HG03064 (cell line): ENCODE measurements around the gene VPS33B.

Source experiments
- ATAC-seq: cut with Tn5 transposase; IDR thresholded peaks from one replicate; pipeline ENCODE4 v1.9.1; 2021; ENCODE audit warnings: low read depth; ENCODE audit not compliant: unreplicated experiment

Gene VPS33B

GRCh38 chr15:90986790-90987507, 35.4 kb downstream of the VPS33B start:
- ATAC-seq = no peak

- ATAC-seq = peak; percentile 29
Observed at GRCh38 chr15:90982135-90982534, 40.3 kb downstream of the VPS33B start.

GRCh38 chr15:90981681-90982080, 40.7 kb downstream of the VPS33B start:
- ATAC-seq = peak; percentile 87

GRCh38 chr15:90979582-90979981, 42.8 kb downstream of the VPS33B start:
- ATAC-seq = no peak

GRCh38 chr15:90974216-90974615, 48.2 kb downstream of the VPS33B start:
- ATAC-seq = no peak

GRCh38 chr15:90972133-90972532, 50.3 kb downstream of the VPS33B start:
- no peak for ATAC-seq

- ATAC-seq = no peak
Observed at GRCh38 chr15:90970274-90970673, 52.1 kb downstream of the VPS33B start.

GRCh38 chr15:90968434-90968833, 54.0 kb downstream of the VPS33B start:
- ATAC-seq = no peak

GRCh38 chr15:90967206-90967605, 55.2 kb downstream of the VPS33B start:
- no peak for ATAC-seq

- no peak for ATAC-seq
Observed at GRCh38 chr15:90966262-90966661, 56.1 kb downstream of the VPS33B start.

GRCh38 chr15:90962021-90962420, 60.4 kb downstream of the VPS33B start:
- no peak for ATAC-seq

GRCh38 chr15:90960298-90961091, 61.9 kb downstream of the VPS33B start:
- no peak for ATAC-seq

- ATAC-seq = no peak
Observed at GRCh38 chr15:90959894-90960293, 62.5 kb downstream of the VPS33B start.

GRCh38 chr15:90959028-90959595, 63.3 kb downstream of the VPS33B start:
- no peak for ATAC-seq

- no peak for ATAC-seq
Observed at GRCh38 chr15:90957791-90958190, 64.6 kb downstream of the VPS33B start.

- ATAC-seq = no peak
Observed at GRCh38 chr15:90957031-90957790, 65.2 kb downstream of the VPS33B start.

GRCh38 chr15:90956274-90957030, 65.9 kb downstream of the VPS33B start:
- ATAC-seq = no peak

- no peak for ATAC-seq
Observed at GRCh38 chr15:90955624-90956273, 66.6 kb downstream of the VPS33B start.

GRCh38 chr15:90954712-90955623, 67.4 kb downstream of the VPS33B start, which contains the start of gene RCCD1:
RCCD1 (plus strand) TSS chr15:90954884; CDS start chr15:90956735, 1,851 bp downstream.
- peak; percentile 93 for ATAC-seq
